Nephron progenitor cell (in vitro differentiated cells): ENCODE results near the gene RARS2.

Source experiments
- DNase-seq: peaks from one replicate; pipeline ENCODE4 v3.0.0; 2021
- H3K27ac Mint-ChIP-seq: 2 replicates; pipeline ENCODE4 v1.8.0; 2021; ENCODE audit warnings: mild to moderate bottlenecking, moderate library complexity, mixed read lengths
- H3K27me3 Mint-ChIP-seq: 2 replicates; pipeline ENCODE4 v1.8.0; 2021; ENCODE audit warnings: mild to moderate bottlenecking, low read depth, mixed read lengths; ENCODE audit not compliant: poor library complexity
- H3K36me3 Mint-ChIP-seq: 2 replicates; pipeline ENCODE4 v1.8.0; 2021; ENCODE audit warnings: low read depth, mixed read lengths
- H3K4me1 Mint-ChIP-seq: 2 replicates; pipeline ENCODE4 v1.8.0; 2021; ENCODE audit warnings: mixed read lengths
- H3K4me3 Mint-ChIP-seq: 2 replicates; pipeline ENCODE4 v1.8.0; 2021; ENCODE audit warnings: mild to moderate bottlenecking, moderate library complexity, mixed read lengths
- H3K9me3 Mint-ChIP-seq: 2 replicates; pipeline ENCODE4 v1.8.0; 2021; ENCODE audit warnings: mild to moderate bottlenecking, moderate library complexity, mixed read lengths
- TF ChIP-seq, protein P1 (sequence below): fragments of 200-600 bp; sonication (generic); IDR thresholded peaks from 2 replicates; pipeline ENCODE4 v1.5.0; 2021; ENCODE audit warnings: antibody characterized with exemption

The RARS2 gene

DNA sequence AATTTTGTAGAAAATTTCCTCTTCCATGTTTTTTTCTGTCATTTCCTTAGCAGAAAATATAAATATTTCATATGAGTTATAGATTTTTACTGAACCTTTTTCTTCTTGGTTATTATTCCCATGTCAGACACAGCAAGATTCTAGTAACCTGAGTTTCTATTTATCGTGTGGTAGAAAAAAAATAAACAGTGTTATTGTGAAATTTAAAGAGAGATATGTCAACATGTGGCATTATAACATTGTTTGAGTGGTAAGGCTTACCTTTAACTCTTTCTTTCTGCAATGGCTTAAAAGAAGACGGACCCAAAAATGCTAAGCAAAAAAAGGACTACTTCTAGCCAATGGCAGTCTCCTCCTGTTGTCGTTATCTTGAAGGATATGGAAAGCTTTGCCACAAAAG lies 19.0 kb upstream of the RARS2 start:
- Mint-ChIP-seq H3K4me1 (peaks cover 6% of the 10 kb centered on the region), H3K4me3 (no peak overlapping the region), H3K36me3 (peaks cover 49% of the 10 kb centered on the region), H3K27me3 (no peaks in the 10 kb centered on the region), H3K9me3 (peaks cover 9% of the 10 kb centered on the region), H3K27ac (no peak overlapping the region)
- DNase-seq: no peak
- TF ChIP-seq, protein P1, sequence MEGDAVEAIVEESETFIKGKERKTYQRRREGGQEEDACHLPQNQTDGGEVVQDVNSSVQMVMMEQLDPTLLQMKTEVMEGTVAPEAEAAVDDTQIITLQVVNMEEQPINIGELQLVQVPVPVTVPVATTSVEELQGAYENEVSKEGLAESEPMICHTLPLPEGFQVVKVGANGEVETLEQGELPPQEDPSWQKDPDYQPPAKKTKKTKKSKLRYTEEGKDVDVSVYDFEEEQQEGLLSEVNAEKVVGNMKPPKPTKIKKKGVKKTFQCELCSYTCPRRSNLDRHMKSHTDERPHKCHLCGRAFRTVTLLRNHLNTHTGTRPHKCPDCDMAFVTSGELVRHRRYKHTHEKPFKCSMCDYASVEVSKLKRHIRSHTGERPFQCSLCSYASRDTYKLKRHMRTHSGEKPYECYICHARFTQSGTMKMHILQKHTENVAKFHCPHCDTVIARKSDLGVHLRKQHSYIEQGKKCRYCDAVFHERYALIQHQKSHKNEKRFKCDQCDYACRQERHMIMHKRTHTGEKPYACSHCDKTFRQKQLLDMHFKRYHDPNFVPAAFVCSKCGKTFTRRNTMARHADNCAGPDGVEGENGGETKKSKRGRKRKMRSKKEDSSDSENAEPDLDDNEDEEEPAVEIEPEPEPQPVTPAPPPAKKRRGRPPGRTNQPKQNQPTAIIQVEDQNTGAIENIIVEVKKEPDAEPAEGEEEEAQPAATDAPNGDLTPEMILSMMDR: no peak

- Mint-ChIP-seq H3K27me3 (no peaks in the 10 kb centered on the region), H3K4me3 (no peak overlapping the region), H3K4me1 (peaks cover 6% of the 10 kb centered on the region), H3K27ac (peak overlapping the region; percentile 47), H3K9me3 (no peaks in the 10 kb centered on the region), H3K36me3 (peaks cover 40% of the 10 kb centered on the region)
- DNase-seq: no peak
- TF ChIP-seq, protein P1: no peak
Observed at GRCh38 chr6:87606199-87606598, 16.4 kb upstream of the RARS2 start.

GRCh38 chr6:87600576-87600975 lies 10.8 kb upstream of the RARS2 start:
- no peaks in the 10 kb centered on the region for H3K4me1 Mint-ChIP-seq
- no peak for DNase-seq
- TF ChIP-seq, protein P1: no peak
- H3K9me3 Mint-ChIP-seq: no peaks in the 10 kb centered on the region
- no peak overlapping the region for H3K4me3 Mint-ChIP-seq
- H3K36me3 Mint-ChIP-seq: peaks cover 25% of the 10 kb centered on the region
- no peaks in the 10 kb centered on the region for H3K27me3 Mint-ChIP-seq
- H3K27ac Mint-ChIP-seq: no peak overlapping the region

DNA sequence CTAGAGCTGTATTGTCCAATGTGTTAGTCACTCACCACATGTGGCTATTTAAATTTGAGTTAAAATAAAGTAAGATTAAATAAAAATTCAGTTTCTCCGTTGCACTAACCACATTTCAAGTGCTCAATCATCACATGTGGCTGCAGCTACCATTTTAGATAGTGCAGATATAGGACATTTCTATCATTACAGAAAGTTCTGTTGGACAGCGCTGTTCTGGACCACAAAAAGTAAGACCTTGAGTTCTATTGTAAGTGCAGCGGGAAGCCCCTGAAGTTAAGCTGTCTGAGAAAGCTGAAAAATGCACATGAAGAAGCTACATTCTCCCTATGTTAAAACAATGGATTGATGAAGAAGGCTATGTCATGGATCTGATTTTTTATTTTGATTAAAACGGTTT lies 1.2 kb upstream of the RARS2 start:
- TF ChIP-seq, protein P1: no peak
- Mint-ChIP-seq H3K27ac (peak overlapping the region; percentile 97), H3K9me3 (no peaks in the 10 kb centered on the region), H3K4me3 (peak overlapping the region; percentile 96), H3K36me3 (peaks cover 34% of the 10 kb centered on the region), H3K27me3 (peaks cover 2% of the 10 kb centered on the region), H3K4me1 (peaks cover 41% of the 10 kb centered on the region)
- no peak for DNase-seq

GRCh38 chr6:87590417-87590880 lies 662 bp upstream of the RARS2 start:
- TF ChIP-seq, protein P1: no peak
- H3K4me1 Mint-ChIP-seq: peaks cover 41% of the 10 kb centered on the region
- peaks cover 36% of the 10 kb centered on the region for H3K36me3 Mint-ChIP-seq
- H3K4me3 Mint-ChIP-seq: peak overlapping the region; percentile 96
- no peaks in the 10 kb centered on the region for H3K9me3 Mint-ChIP-seq
- peaks cover 2% of the 10 kb centered on the region for H3K27me3 Mint-ChIP-seq
- DNase-seq: no peak
- peak overlapping the region; percentile 97 for H3K27ac Mint-ChIP-seq

GRCh38 chr6:87588756-87589407 lies 905 bp downstream of the RARS2 start:
- Mint-ChIP-seq H3K9me3 (no peaks in the 10 kb centered on the region), H3K27me3 (peaks cover 2% of the 10 kb centered on the region), H3K4me1 (peaks cover 41% of the 10 kb centered on the region), H3K36me3 (peaks cover 49% of the 10 kb centered on the region), H3K4me3 (peak overlapping the region; percentile 96), H3K27ac (peak overlapping the region; percentile 91)
- TF ChIP-seq, protein P1: no peak
- DNase-seq: no peak
